Right lobe of liver (tissue), 4 donors: Measurements from ENCODE around the gene DLL4.

ENCODE experiments used
- CTCF ChIP-seq, 4 donors: fragments of 200-600 bp in 3 of 4; fragments of 450-650 bp in 1 of 4; IDR thresholded peaks; one replicate each; pipeline versions ENCODE4 v1.5.1 to v1.8.0; 2016 to 2022; ENCODE audit warnings: antibody characterized with exemption in 4 of 4, mild to moderate bottlenecking in 2 of 4
- POLR2A ChIP-seq: fragments of 450-650 bp; IDR thresholded peaks from one replicate; pipeline ENCODE4 v1.6.1; 2017; ENCODE audit warnings: antibody characterized with exemption, mild to moderate bottlenecking
- donor health status: DM: no; HTN: no; CAD: no.
- donor health status: DM: no; HTN: no; CAD: no.
- donor health status: DM: no; HTN: yes; CAD: no.

- TF ChIP-seq POLR2A (no peak), CTCF (IDR thresholded peaks at IDR 0.05) (no peak)
Measured at GRCh38 chr15:40909662-40910630, 19.2 kb upstream of the DLL4 start.
